ENCODE data around the gene FADS2. TPM values are rescaled to one million over a fixed set of nuclear protein-coding genes. Genes with fewer than 3 reads are reported as not detected.

The FADS2 gene
- polyA plus RNA-seq, 1 donor from 2014 or later: 145 TPM

DNA sequence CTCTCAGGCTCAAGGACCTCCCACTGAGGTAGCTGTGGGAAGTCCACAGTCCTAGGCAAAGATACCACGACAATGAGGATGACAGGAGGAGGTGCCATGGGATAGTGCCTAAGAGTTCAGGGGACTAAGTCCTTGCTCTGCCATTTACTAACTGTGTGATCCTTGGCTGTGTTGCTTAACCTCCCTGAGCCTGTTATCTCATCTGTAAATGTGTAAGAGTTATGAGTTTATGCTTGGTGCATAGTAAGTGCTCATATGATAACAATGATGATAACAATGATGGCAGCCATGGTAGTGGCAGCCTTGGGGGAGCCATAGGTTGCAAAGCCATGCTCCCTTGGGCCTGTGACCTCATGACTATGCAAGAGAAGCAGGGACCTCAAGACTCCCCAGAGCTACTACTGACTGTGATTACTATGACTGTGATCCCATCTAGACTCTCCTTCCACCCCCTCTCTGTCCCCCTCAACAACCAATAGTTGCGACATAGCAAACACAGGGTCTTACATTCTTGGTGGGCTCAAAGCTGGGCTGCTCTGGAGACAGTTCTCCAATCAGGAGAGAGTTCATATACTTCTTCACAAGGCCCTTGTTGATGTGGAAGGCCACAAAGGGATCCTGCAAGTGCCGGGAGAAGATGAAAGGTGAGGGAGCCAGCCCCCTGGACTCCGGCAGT, 15.2 kb upstream of the FADS2 start:
- Histone ChIP-seq H3K36me3 (ENCODE audit: insufficient read depth, low read length) (peaks cover 12% of the 10 kb centered on the region), H3K9me3 (ENCODE audit: low read length) (no peaks in the 10 kb centered on the region), H3K9me2 (ENCODE audit: insufficient read depth, low read length) (no peaks in the 10 kb centered on the region), H3K4me2 (ENCODE audit: low read length) (no peak overlapping the region), H3K79me2 (replicated peaks; ENCODE audit: insufficient read depth, low read length) (peaks cover 16% of the 10 kb centered on the region), H3K4me3 (ENCODE audit: low read length) (no peak overlapping the region), H3K27me3 (ENCODE audit: insufficient read depth, low read depth, low read length) (no peaks in the 10 kb centered on the region), H3K9ac (ENCODE audit: low read length) (no peak overlapping the region), H3K27ac (ENCODE audit: low read length) (no peak overlapping the region), H3F3A (ENCODE audit: insufficient read depth, low read length, poor library complexity, severe bottlenecking) (no peaks in the 10 kb centered on the region), H4K20me1 (ENCODE audit: insufficient read depth) (no peaks in the 10 kb centered on the region), H2AFZ (ENCODE audit: low read depth, low read length) (no peak overlapping the region)
- TF ChIP-seq TAF1 (IDR thresholded peaks at IDR 0.05; ENCODE audit: low read depth) (no peak), EZH2 (IDR thresholded peaks at IDR 0.05; ENCODE audit: borderline replicate concordance, insufficient read depth, low read length, poor library complexity, severe bottlenecking) (no peak), RAD21 (conservative IDR thresholded peaks at IDR 0.05) (no peak), SMC3 (conservative IDR thresholded peaks at IDR 0.05; ENCODE audit: poor library complexity) (no peak), EP300 (conservative IDR thresholded peaks at IDR 0.05; ENCODE audit: poor library complexity, severe bottlenecking) (no peak), POLR2AphosphoS5 (IDR thresholded peaks at IDR 0.05) (no peak), MXI1 (conservative IDR thresholded peaks at IDR 0.05; ENCODE audit: poor library complexity, severe bottlenecking) (no peak)
- TF ChIP-seq, protein P1, sequence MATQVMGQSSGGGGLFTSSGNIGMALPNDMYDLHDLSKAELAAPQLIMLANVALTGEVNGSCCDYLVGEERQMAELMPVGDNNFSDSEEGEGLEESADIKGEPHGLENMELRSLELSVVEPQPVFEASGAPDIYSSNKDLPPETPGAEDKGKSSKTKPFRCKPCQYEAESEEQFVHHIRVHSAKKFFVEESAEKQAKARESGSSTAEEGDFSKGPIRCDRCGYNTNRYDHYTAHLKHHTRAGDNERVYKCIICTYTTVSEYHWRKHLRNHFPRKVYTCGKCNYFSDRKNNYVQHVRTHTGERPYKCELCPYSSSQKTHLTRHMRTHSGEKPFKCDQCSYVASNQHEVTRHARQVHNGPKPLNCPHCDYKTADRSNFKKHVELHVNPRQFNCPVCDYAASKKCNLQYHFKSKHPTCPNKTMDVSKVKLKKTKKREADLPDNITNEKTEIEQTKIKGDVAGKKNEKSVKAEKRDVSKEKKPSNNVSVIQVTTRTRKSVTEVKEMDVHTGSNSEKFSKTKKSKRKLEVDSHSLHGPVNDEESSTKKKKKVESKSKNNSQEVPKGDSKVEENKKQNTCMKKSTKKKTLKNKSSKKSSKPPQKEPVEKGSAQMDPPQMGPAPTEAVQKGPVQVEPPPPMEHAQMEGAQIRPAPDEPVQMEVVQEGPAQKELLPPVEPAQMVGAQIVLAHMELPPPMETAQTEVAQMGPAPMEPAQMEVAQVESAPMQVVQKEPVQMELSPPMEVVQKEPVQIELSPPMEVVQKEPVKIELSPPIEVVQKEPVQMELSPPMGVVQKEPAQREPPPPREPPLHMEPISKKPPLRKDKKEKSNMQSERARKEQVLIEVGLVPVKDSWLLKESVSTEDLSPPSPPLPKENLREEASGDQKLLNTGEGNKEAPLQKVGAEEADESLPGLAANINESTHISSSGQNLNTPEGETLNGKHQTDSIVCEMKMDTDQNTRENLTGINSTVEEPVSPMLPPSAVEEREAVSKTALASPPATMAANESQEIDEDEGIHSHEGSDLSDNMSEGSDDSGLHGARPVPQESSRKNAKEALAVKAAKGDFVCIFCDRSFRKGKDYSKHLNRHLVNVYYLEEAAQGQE (IDR thresholded peaks at IDR 0.05; ENCODE audit: borderline replicate concordance): no peak
- TF ChIP-seq, protein P2, sequence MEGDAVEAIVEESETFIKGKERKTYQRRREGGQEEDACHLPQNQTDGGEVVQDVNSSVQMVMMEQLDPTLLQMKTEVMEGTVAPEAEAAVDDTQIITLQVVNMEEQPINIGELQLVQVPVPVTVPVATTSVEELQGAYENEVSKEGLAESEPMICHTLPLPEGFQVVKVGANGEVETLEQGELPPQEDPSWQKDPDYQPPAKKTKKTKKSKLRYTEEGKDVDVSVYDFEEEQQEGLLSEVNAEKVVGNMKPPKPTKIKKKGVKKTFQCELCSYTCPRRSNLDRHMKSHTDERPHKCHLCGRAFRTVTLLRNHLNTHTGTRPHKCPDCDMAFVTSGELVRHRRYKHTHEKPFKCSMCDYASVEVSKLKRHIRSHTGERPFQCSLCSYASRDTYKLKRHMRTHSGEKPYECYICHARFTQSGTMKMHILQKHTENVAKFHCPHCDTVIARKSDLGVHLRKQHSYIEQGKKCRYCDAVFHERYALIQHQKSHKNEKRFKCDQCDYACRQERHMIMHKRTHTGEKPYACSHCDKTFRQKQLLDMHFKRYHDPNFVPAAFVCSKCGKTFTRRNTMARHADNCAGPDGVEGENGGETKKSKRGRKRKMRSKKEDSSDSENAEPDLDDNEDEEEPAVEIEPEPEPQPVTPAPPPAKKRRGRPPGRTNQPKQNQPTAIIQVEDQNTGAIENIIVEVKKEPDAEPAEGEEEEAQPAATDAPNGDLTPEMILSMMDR (IDR thresholded peaks at IDR 0.05; ENCODE audit: poor library complexity, severe bottlenecking): no peak

DNA sequence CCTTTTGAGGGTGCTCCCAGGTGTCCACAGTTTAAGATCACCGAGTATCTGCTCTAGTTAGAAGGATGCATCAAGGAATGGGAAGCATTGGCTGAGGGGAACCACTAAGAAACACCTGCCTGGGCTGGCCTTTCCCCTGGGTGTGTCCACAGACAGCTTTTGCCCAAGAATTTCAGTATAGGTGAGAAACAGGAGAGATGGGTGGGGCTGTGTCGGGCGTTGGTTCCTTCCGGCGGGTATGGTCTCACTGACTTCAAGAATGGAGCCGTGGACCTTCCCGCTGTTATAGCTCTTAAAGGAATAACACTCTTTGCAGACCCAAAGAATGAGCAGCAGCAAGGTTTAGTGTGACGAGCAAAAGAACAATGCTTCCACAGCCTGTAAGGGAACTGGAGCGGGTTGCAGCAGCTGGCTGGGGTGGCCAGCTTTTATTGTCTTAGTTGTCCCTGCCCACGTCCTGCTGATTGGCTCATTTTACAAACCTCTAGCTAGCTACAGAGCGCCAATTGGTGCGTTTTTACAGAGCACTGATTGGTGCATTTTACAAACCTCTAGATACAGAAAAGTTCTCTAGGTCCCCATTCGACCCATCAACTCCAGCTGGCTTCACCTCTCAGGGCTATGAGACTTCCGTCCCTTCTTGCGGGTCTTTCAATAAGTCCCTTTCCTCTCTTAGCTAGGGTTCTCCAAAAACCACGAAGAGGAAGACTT, 13.7 kb upstream of the FADS2 start:
- Histone ChIP-seq H3K27me3 (ENCODE audit: insufficient read depth, low read depth, low read length) (no peaks in the 10 kb centered on the region), H3K9me3 (ENCODE audit: low read length) (no peaks in the 10 kb centered on the region), H4K20me1 (ENCODE audit: insufficient read depth) (no peaks in the 10 kb centered on the region), H2AFZ (ENCODE audit: low read depth, low read length) (peak overlapping the region; percentile 70), H3K9ac (ENCODE audit: low read length) (peak overlapping the region; percentile 97), H3K4me3 (ENCODE audit: low read length) (peak overlapping the region; percentile 99), H3K27ac (ENCODE audit: low read length) (peak overlapping the region; percentile 93), H3F3A (ENCODE audit: insufficient read depth, low read length, poor library complexity, severe bottlenecking) (no peaks in the 10 kb centered on the region), H3K4me2 (ENCODE audit: low read length) (peak overlapping the region; percentile 75), H3K9me2 (ENCODE audit: insufficient read depth, low read length) (no peaks in the 10 kb centered on the region), H3K36me3 (ENCODE audit: insufficient read depth, low read length) (peaks cover 12% of the 10 kb centered on the region), H3K79me2 (replicated peaks; ENCODE audit: insufficient read depth, low read length) (peaks cover 29% of the 10 kb centered on the region)
- TF ChIP-seq POLR2AphosphoS5 (IDR thresholded peaks at IDR 0.05): peak; percentile 46
- no peak for TF ChIP-seq MXI1 (conservative IDR thresholded peaks at IDR 0.05; ENCODE audit: poor library complexity, severe bottlenecking)
